Uterus (tissue), 2 donors: Measurements from ENCODE around the gene TRAPPC2B.

ENCODE experiments used
- CTCF ChIP-seq, 4 experiments: fragments of 200-600 bp in 2 of 4; fragments of 450-650 bp in 2 of 4; sonication (generic) in 2 of 4; IDR thresholded peaks; one replicate each; pipeline ENCODE4 v1.5.1; 2016 to 2019; ENCODE audit warnings: antibody characterized with exemption in 4 of 4, mild to moderate bottlenecking in 2 of 4, moderate library complexity in 1 of 4
- POLR2A ChIP-seq, 2 donors: fragments of 450-650 bp; IDR thresholded peaks; one replicate each; pipeline ENCODE4 v1.6.1; 2016; ENCODE audit warnings: antibody characterized with exemption in 2 of 2, mild to moderate bottlenecking in 1 of 2, moderate library complexity in 1 of 2

GRCh38 chr19:57359300-57359699 is 4.1 kb upstream of the TRAPPC2B start:
- no peak for TF ChIP-seq CTCF (IDR thresholded peaks at IDR 0.05)
- TF ChIP-seq POLR2A (IDR thresholded peaks at IDR 0.05) = no peak
